ENCODE data around the gene AMPD3.

The AMPD3 gene

GRCh38 chr11:10453261-10453660 lies 1.8 kb upstream of the AMPD3 start:
- DNase-seq (ENCODE audit: low read depth), result no peak
- no peak for TF ChIP-seq CTCF (IDR thresholded peaks at IDR 0.05; ENCODE audit: control insufficient read depth, extremely low read depth, insufficient read depth)

DNA sequence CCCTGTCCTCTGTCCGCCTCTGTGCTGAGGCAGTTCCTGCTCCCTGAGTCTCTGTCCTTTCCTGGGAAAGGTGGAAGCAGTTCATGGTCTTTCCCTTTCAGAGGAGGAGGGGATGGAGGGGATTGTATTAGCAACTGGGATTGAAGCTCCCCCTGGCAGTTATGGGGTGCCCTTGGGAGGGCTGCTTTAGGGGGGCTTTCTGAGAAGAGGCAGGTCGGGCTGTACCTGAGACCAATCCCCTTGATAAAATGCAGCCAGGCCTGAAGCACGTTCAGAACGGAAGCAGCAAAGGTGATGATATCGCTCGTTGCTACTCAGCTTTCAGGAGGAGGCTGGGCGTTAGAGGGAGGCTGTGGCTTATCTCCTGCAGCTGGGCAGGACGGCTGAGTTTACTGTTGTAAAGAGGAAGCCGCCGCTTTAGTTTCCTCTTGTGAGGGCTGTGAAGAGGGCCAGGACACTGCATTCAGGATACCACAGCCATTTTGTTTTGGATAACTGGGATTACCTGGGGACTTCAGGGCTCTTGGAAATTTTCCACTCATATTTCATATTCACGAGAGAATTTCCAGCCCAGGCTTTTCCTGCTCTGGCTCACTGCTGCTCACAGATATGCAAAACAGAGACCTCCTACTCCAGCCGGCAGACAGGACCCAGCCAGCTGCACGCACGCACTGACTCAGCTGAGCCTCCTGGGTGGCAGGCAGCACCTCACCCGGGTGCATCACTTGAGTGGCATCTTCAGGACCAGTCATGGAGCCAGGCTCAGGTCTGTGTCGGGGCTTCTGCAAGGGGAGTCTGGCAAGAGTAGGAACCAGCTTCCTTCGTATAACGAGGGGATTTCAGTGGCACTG lies 798 bp downstream of the AMPD3 start:
- H3K4me3 ChIP-seq (ENCODE audit: low read depth, low read length), result no peak overlapping the region
- DNase-seq (ENCODE audit: low read depth), result no peak
- no peak for TF ChIP-seq CTCF (IDR thresholded peaks at IDR 0.05; ENCODE audit: control insufficient read depth, extremely low read depth, insufficient read depth)

More at GRCh38 chr11:10453261-10453660, 1.8 kb upstream of the AMPD3 start:
- H3K4me3 ChIP-seq (ENCODE audit: low read depth, low read length), result no peak overlapping the region

- no peak overlapping the region for H3K4me3 ChIP-seq (ENCODE audit: low read depth, low read length)
- DNase-seq (ENCODE audit: low read depth), result no peak
- TF ChIP-seq CTCF (IDR thresholded peaks at IDR 0.05; ENCODE audit: control insufficient read depth, extremely low read depth, insufficient read depth), result no peak
These were observed 1.5 kb downstream of the AMPD3 start for GRCh38 chr11:10456519-10456918.

DNA sequence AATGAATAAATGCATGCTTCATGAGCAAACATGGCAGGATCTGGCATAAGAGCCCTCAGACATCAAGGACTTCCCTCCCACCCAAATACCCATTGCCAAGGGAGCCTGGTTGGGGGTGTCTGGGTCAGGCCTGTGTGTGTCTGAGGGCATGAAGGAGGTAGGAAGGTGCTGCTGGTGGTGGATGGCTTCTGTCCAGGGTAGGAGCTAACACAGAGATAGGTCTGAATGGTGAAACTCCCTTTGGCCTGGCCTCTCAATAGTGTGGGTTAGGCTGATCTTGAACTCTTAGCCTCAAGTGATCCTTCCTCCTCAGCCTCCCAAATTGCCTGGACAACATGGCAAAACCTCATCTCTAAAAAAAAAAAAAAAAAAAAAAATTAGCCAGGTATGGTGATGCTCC lies 2.8 kb downstream of the AMPD3 start:
- TF ChIP-seq CTCF (IDR thresholded peaks at IDR 0.05; ENCODE audit: control insufficient read depth, extremely low read depth, insufficient read depth), result no peak

GRCh38 chr11:10459029-10459970 lies 4.2 kb downstream of the AMPD3 start:
- no peak for TF ChIP-seq CTCF (IDR thresholded peaks at IDR 0.05; ENCODE audit: control insufficient read depth, extremely low read depth, insufficient read depth)
- no peak overlapping the region for H3K4me3 ChIP-seq (ENCODE audit: low read depth, low read length)
- DNase-seq (ENCODE audit: low read depth), result no peak

More for the DNA sequence above, 2.8 kb downstream of the AMPD3 start:
- DNase-seq (ENCODE audit: low read depth), result no peak
- no peak overlapping the region for H3K4me3 ChIP-seq (ENCODE audit: low read depth, low read length)

DNA sequence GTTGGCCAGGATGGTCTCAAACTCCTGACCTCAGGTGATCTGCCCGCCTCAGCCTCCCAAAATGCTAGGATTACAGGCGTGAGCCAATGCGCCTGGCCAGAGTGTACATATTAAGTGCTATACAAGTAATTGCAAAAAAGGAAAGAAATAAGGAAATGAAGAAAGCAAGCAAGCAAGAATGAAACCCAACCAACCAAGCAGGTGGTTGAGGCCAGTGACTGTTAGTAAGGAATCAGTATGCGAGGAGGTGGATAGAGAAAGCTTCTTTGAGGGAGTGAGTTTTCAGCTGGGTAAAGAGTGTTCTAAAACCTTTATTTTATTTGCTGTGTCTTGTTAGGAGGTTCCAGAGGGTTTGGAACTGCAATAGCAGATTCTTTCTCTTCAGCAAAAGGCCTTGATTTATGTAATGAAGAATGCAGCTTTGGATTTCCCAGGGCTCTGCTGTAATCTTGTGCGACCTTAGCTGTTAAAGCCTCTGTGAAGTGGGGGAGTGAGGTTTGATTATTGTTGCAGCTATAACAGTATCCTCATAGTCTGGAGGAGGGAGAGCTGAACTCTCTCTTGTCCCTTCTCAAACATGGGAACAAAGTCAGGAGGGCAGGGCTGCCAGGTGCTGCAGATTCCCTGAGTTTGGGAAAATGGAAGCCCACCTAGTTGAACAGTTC lies 5.7 kb downstream of the AMPD3 start:
- no peak overlapping the region for H3K4me3 ChIP-seq (ENCODE audit: low read depth, low read length)
- no peak for TF ChIP-seq CTCF (IDR thresholded peaks at IDR 0.05; ENCODE audit: control insufficient read depth, extremely low read depth, insufficient read depth)
- no peak for DNase-seq (ENCODE audit: low read depth)
